COLO668 (cell line): ENCODE measurements around the gene ABHD1.

Experiments
- DNase-seq: peaks from one replicate; lab custom pipeline; 2025; ENCODE audit not compliant: unreplicated experiment; lab: John Stamatoyannopoulos, UW

Gene ABHD1

GRCh38 chr2:27134781-27135477 is 11.3 kb downstream of the ABHD1 start:
- no peak for DNase-seq

GRCh38 chr2:27135478-27135955 is 11.9 kb downstream of the ABHD1 start:
- no peak for DNase-seq

- no peak for DNase-seq
Measured at GRCh38 chr2:27136751-27137150, 13.1 kb downstream of the ABHD1 start.

- no peak for DNase-seq
Measured at GRCh38 chr2:27137322-27137935, 13.8 kb downstream of the ABHD1 start.

GRCh38 chr2:27138111-27138510 is 14.5 kb downstream of the ABHD1 start:
- no peak for DNase-seq

- DNase-seq: no peak
Measured at GRCh38 chr2:27139310-27139709, 15.7 kb downstream of the ABHD1 start, which contains the start of gene PRR30. Gene PRR30 (minus strand): TSS chr2:27139410. CDS start chr2:27138329, 1,081 bp downstream.

- DNase-seq: no peak
Measured at GRCh38 chr2:27143285-27143684, 19.7 kb downstream of the ABHD1 start.

- no peak for DNase-seq
Measured at GRCh38 chr2:27145682-27146081, 22.1 kb downstream of the ABHD1 start.

- DNase-seq: no peak
Measured at GRCh38 chr2:27147935-27148334, 24.3 kb downstream of the ABHD1 start.

GRCh38 chr2:27148801-27149439 is 25.3 kb downstream of the ABHD1 start, which contains the start of gene TCF23:
Gene TCF23 (plus strand): TSS chr2:27149004. CDS start chr2:27149134, 130 bp downstream.
- DNase-seq: no peak

GRCh38 chr2:27149570-27150405 is 26.2 kb downstream of the ABHD1 start:
- no peak for DNase-seq

- DNase-seq: no peak
Measured at GRCh38 chr2:27150639-27151230, 27.1 kb downstream of the ABHD1 start.

GRCh38 chr2:27152102-27152795 is 28.6 kb downstream of the ABHD1 start:
- peak; percentile 26 for DNase-seq

GRCh38 chr2:27152796-27153464 is 29.3 kb downstream of the ABHD1 start:
- DNase-seq: peak; percentile 86

GRCh38 chr2:27154488-27154887 is 30.9 kb downstream of the ABHD1 start:
- DNase-seq: no peak

- DNase-seq: no peak
Measured at GRCh38 chr2:27155069-27155520, 31.5 kb downstream of the ABHD1 start.

- no peak for DNase-seq
Measured at GRCh38 chr2:27158468-27158867, 34.9 kb downstream of the ABHD1 start.

GRCh38 chr2:27159271-27159670 is 35.7 kb downstream of the ABHD1 start:
- DNase-seq: no peak

GRCh38 chr2:27160191-27160590 is 36.6 kb downstream of the ABHD1 start:
- no peak for DNase-seq
